Natural killer cell (primary cell): Measurements from ENCODE around the gene EOLA1. TPM values are rescaled to one million over a fixed set of nuclear protein-coding genes. Genes with fewer than 3 reads are reported as not detected.

Source experiments
- total RNA-seq, 4 donors: library from RNA; stranded (reverse); fragments of 120-200 nt in 1 of 4; gene quantifications; one replicate each; pipeline versions ENCODE4 v1.2.3 to v1.2.4, GENCODE V29; 2013 to 2022

EOLA1 gene
- total RNA-seq, 3 donors from 2014 or later (not counting 1 experiment from before 2014, with no cell fraction given) = 26.4 to 37.6 (median 36.7) TPM

Other genes starting within 250 kb of the EOLA1 start
- 100 to 1,000 TPM; 286 to 344 (median 317) TPM for gene IDS, start 35.7 kb upstream of the EOLA1 start, total RNA-seq
- not detected for gene HSFX3, start 8.9 kb downstream of the EOLA1 start, total RNA-seq
- not detected for gene MAGEA9B, start 46.4 kb downstream of the EOLA1 start, total RNA-seq
- gene HSFX2, start 54.3 kb downstream of the EOLA1 start, total RNA-seq = under 1 TPM in 2 of 3 donors, not detected in 1; 0.45 to 0.70 TPM
- gene TMEM185A, start 90.8 kb downstream of the EOLA1 start, total RNA-seq = 10 to 100 TPM; 15.1 to 29.6 (median 26.6) TPM
- not detected for gene MAGEA11, start 171.0 kb downstream of the EOLA1 start, total RNA-seq
- under 1 TPM in 2 of 3 donors, not detected in 1; 0.21 to 0.32 TPM for gene HSFX1, start 233.1 kb downstream of the EOLA1 start, total RNA-seq
- not detected for gene MAGEA9, start 240.9 kb downstream of the EOLA1 start, total RNA-seq